ENCODE results near the gene PGBD5.
"Not testable (repeated sequence)": the region's sequence is repeated elsewhere in the genome, so short reads cannot be mapped to it uniquely, and the experiment has no call there.

Gene PGBD5, protein sequence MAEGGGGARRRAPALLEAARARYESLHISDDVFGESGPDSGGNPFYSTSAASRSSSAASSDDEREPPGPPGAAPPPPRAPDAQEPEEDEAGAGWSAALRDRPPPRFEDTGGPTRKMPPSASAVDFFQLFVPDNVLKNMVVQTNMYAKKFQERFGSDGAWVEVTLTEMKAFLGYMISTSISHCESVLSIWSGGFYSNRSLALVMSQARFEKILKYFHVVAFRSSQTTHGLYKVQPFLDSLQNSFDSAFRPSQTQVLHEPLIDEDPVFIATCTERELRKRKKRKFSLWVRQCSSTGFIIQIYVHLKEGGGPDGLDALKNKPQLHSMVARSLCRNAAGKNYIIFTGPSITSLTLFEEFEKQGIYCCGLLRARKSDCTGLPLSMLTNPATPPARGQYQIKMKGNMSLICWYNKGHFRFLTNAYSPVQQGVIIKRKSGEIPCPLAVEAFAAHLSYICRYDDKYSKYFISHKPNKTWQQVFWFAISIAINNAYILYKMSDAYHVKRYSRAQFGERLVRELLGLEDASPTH

DNA sequence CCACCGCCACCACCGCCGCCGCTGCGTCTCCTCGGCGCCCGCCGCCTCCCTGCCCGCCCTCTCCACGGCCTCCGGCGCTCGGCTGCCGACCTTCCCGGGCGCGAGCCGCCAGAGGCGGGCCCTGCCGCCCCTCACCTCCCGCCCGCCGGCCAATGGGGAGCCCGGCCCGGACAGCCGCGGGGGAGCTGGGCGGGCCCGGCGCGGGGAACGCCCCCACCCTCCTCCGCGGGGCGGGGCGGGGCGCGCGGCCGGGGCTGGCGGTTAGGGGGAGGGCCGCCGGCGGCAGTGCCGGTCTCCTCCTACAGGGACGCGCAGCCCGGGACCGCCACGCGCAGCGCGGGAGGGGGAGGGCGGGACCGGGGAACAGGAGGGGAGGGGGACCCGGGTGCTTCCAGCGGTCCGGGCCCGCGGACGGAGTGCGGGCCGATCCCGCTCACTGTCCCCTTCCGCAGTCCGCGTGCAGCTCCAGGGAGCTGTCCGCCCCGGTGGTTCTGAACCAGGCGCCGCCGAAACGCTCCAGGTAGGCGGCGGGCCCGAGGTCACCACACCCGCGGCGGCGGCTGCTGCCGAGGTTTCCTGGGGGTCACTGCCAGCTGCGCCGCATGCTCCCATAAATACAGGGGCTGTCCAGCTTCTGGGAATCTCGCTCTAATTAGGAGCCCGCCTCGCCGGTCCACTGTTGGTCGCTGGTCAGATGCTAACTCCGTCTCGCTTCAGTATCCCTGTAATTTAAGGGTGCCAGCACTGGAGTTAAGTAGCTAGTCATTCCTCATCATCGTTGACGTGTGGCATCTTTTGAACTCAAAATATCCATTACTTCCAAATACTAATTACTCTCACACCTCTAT lies at the start of gene PGBD5:
Gene PGBD5, minus strand, starts transcription at position 87 of the 848 bp plus-strand sequence. CDS start 404 bp downstream, outside the sequence.
- peak; percentile 77 for DNase-seq

- not testable (repeated sequence) for DNase-seq
Observed at GRCh38 chr1:230474924-230475323, 48.8 kb upstream of the PGBD5 start.

DNA sequence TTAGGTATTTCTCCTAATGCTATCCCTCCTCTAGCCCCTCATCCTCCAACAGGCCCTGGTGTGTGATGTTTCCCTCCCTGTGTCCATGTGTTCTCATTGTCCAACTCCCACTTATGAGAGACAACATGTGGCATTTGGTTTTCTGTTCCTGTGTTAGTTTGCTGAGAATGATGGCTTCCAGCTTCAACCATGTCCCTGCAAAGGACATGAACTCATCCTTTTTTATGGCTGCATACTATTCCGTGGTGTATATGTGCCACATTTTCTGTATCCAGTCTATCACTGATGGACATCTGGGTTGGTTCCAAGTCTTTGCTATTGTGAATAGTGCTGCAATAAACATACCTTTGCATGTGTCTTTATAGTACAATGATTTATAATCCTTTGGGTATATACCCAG lies 44.6 kb upstream of the PGBD5 start:
- not testable (repeated sequence) for DNase-seq

- DNase-seq, result no peak
Observed at GRCh38 chr1:230469271-230469670, 43.1 kb upstream of the PGBD5 start.

GRCh38 chr1:230465691-230466090 lies 39.6 kb upstream of the PGBD5 start:
- no peak for DNase-seq

GRCh38 chr1:230464671-230465070 lies 38.5 kb upstream of the PGBD5 start:
- no peak for DNase-seq

DNA sequence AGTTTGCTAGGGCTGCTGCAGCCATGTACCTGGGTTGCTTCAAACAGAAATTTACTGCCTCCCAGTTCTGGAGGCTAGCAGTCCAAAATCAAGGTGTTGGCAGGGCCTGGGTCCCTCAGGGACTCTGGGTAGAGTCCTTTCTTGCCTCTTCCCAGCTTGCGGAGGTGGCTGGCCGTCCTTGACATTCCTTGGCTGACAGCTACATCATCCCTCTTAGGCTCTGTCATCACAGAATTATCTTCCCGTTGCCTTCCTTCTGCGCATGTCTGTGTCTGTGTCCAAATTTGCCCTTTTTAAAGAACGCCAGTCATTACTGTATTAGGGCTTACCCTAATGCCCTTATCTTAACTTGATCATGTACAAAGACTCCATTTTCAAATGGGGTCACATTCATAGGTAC lies 37.6 kb upstream of the PGBD5 start:
- DNase-seq, result no peak

DNA sequence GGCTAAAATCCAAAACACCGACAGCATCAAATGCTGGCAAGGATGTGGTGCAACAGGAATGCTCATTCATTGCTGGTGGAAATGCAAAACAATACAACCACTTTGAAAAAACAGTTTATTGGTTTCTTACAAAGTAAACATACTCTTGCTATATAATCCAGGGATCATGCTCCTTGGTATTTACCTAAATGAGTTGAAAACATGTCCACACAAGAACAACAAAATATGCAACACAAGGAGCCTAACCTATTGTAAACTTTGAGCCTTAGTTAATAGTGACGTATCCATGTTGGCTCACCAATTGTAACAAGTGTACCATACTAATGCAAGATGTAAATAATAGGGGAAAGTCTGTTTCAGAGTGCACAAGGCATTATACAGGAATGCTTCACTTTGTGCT lies 37.2 kb upstream of the PGBD5 start:
- DNase-seq, result no peak

- DNase-seq, result no peak
Observed at GRCh38 chr1:230459465-230459864, 33.3 kb upstream of the PGBD5 start.

DNA sequence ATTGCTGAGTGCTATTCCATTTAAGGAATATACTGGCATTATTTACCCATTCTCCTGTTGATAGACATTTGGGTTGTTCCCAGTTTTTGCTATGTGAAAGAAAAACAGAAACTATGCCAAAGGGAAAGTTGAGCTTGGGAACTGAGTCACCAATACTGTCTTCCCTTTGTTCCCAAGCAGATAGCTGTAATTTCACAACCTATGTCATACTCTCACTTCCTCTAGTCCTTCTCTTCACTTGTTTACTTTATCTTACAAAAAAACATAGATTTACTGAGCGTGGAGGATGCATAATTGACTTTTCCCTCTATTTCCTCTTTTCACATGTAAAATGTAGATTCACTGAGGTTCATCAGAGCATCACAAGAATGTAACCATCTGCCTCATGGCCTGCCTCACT lies 32.4 kb upstream of the PGBD5 start:
- DNase-seq, result no peak

DNA sequence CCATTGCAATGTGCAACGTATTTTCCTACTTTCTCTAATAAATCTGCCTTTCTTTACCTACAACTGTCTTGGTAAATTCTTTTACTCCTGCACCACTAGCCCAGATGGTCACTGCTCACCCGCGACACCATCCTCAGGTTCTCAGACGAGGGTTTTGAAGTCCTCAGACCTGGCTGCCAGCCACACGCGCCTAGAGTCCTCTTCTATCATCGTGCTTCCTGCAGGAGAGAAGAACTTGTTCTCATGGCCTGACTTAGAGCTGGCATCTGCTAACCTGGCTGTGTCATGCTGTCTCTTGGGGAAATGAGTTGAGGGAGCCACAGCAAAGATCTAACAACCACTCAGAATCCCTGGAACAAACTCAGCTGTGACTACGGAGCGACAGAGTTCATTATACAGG lies 30.3 kb upstream of the PGBD5 start:
- DNase-seq, result no peak

- DNase-seq, result no peak
Observed at GRCh38 chr1:230455291-230455690, 29.2 kb upstream of the PGBD5 start.

GRCh38 chr1:230453377-230453776 lies 27.2 kb upstream of the PGBD5 start:
- DNase-seq, result no peak

DNA sequence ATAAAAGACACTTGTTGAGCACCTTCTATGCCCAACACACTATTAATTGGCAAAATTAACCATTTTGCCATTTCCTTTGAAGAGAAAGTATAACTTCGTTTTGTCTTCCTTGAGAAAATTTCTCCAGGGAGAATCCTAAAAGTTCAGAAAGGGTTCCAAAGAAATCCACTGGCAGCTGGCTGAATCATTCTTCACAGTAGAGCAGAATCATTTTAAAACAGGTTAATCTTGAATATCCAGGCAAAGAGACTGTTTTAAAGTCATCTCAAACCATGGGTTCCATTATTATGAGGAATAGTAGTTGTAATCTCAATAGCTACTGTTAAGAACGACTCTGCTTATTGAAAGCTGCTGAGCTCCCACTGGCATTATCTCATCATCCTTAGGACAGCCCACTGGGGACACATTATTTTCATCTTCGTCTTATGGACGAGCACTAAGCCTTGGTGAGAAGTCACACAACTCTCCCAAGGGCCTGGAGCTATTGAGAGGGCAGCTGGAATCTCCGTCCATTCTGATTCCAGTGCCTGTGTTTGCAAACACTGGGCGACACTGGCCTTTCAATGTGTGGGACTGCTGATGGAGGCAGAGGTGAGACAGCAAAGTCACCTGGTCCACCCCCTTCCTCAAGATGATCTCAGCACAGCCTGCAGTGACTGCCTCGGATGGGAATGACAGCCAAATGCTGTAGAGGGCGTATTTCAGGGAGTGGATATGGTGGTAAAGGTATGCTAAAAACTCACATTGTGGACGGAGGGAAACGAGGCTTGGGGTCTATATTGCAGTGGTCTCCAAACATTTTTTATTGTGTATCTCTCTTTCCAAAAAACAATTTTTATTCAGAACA lies 15.3 kb upstream of the PGBD5 start:
- DNase-seq, result no peak

DNA sequence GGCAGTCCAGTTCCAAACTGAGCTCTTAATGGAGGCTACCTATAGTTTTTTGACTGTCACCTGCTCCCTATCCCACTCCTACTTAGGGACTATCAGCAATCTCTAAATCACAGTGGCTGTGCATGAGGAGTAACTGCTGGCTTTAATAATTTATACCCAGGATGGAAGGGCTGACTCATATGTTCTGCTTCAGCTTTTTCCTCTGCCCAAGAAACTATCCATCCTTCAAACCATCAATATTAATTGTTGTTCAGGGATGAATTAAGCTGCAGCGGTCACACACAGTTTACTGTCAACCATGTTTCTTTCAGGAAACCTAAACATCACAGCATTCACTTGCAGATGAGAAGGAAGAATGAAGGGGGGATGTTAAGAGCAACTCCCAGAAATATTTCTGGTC lies 9.0 kb upstream of the PGBD5 start:
- no peak for DNase-seq

GRCh38 chr1:230431527-230431926 lies 5.4 kb upstream of the PGBD5 start:
- DNase-seq, result no peak

GRCh38 chr1:230430499-230430898 lies 4.4 kb upstream of the PGBD5 start:
- DNase-seq, result no peak

DNA sequence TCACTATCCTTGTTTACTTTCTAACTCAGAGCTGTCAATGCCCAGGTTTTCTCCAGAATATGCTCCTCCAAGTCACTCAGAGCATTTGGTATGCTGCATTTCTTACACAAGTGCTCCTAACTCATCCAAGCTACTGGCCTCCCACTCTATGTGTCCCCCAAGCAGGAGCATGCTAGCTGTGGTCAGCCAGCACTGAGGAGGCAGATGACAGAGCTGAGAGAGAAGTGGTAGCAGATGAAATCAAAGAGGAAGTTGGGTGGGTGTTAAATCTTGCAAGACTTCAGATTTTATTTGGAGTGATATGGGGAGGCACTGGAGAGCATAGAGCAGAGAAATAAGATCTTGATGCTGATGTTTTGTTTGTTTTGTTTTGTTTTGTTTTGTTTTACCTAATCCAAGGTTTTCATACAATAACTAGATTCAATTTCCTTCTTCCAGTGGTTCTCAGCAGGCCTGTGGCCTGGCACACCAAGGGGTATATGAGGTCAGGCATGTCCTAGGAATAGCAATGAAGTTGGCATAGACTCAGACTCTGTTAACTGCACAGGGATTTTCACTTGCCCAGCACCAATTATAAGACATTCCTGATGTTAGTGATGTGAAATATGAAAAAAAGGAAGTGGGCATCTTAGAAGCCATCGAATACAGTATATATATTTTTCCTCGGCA lies 3.1 kb upstream of the PGBD5 start:
- no peak for DNase-seq

DNA sequence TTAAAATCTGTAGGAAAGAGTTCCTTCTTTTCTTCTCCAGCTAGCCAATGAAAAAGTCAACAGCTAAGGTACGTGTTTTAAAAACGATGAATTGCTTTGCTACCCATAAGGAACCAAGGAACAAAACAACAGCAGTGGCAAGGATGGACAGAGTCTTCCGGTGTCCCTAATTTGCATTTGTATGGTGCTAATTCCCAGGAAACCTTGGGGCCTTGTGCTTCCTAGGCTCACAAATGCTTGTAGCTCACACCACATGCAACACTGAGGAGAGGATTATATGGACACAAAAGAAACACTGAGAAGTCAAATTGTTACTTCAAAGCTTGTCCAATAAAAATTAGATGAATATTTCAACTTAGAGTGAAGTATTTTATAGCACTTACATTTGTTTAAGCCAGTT lies 1.8 kb upstream of the PGBD5 start:
- no peak for DNase-seq

DNA sequence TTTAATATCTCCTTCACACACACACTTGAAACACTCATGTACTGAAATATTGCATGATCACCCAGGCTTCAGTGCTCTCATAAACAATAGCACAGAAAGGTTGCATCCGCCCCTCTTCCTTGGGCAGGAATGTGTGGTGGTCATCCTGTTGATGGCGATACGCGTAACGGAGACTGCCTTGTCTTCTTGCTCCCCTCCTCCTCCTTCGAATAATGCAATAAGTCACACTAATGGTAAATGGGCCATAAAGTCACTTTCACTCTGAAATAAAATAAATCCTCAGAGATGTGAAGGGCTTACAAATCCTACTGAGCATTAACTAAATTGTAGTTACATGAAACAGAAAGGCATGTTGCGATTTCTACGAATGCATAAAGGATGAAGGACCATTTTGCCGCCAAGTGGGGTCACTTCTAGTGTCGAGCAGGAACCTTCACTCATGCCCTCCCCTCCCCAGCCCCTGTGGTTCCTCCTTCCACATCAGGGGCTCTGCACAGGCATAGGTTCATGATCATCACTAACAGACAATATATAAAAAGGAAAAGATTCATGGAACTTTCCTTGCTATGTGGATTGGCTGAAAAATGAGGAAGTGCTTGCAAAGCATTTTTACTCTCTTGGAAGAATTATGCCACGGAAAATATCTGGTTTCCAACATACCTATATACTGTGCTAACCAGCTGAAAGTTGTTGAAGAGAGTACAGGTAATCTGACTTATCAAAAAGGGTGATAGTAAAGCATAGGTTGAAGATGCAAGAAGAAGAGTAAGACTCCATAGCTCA lies 1.2 kb upstream of the PGBD5 start:
- no peak for DNase-seq

All from activated CD4-positive, alpha-beta T cell treated with anti-CD3 and anti-CD28 coated beads for 48 hours (primary cell).